HG03575 (cell line): ENCODE measurements around the gene TSHR.
"Not testable (repeated sequence)": the region's sequence is repeated elsewhere in the genome, so short reads cannot be mapped to it uniquely, and the experiment has no call there.

Experiments
- ATAC-seq: cut with Tn5 transposase; IDR thresholded peaks from one replicate; pipeline ENCODE4 v1.9.1; 2021; ENCODE audit not compliant: unreplicated experiment, insufficient number of reproducible peaks, low FRiP score; ENCODE audit errors: extremely low read depth

Gene TSHR

GRCh38 chr14:80987235-80988032, 32.0 kb downstream of the TSHR start:
- ATAC-seq = no peak

GRCh38 chr14:80988192-80988591, 32.8 kb downstream of the TSHR start:
- no peak for ATAC-seq

GRCh38 chr14:80988735-80989429, 33.5 kb downstream of the TSHR start:
- no peak for ATAC-seq

- ATAC-seq = no peak
Measured at GRCh38 chr14:80992580-80992979, 37.2 kb downstream of the TSHR start.

- no peak for ATAC-seq
Measured at GRCh38 chr14:80996049-80996901, 40.9 kb downstream of the TSHR start.

GRCh38 chr14:81001447-81001846, 46.0 kb downstream of the TSHR start:
- no peak for ATAC-seq

- ATAC-seq = no peak
Measured at GRCh38 chr14:81004575-81004974, 49.2 kb downstream of the TSHR start.

GRCh38 chr14:81005540-81006228, 50.3 kb downstream of the TSHR start:
- no peak for ATAC-seq

- ATAC-seq = no peak
Measured at GRCh38 chr14:81006266-81006665, 50.8 kb downstream of the TSHR start.

GRCh38 chr14:81007131-81007530, 51.7 kb downstream of the TSHR start:
- no peak for ATAC-seq

- no peak for ATAC-seq
Measured at GRCh38 chr14:81009346-81009745, 53.9 kb downstream of the TSHR start.

- no peak for ATAC-seq
Measured at GRCh38 chr14:81018251-81018650, 62.8 kb downstream of the TSHR start.

- no peak for ATAC-seq
Measured at GRCh38 chr14:81018684-81019083, 63.3 kb downstream of the TSHR start.

- ATAC-seq = not testable (repeated sequence)
Measured at GRCh38 chr14:81019113-81019512, 63.7 kb downstream of the TSHR start.

GRCh38 chr14:81023095-81023710, 67.8 kb downstream of the TSHR start:
- ATAC-seq = no peak

- no peak for ATAC-seq
Measured at GRCh38 chr14:81028461-81028860, 73.0 kb downstream of the TSHR start.

- ATAC-seq = no peak
Measured at GRCh38 chr14:81031488-81031887, 76.1 kb downstream of the TSHR start.

- no peak for ATAC-seq
Measured at GRCh38 chr14:81033698-81034240, 78.3 kb downstream of the TSHR start.
